NOMO-1 treated with dmso at 0.1 percent for 144 hours (cell line): ENCODE data around the gene KIF3A.

ENCODE experiments used
- DNase-seq: peaks from one replicate; lab custom pipeline; 2025; ENCODE audit not compliant: unreplicated experiment; lab: John Stamatoyannopoulos, UW

The KIF3A gene

GRCh38 chr5:132679166-132679565 lies 58.2 kb downstream of the KIF3A start:
- DNase-seq: no peak

DNA sequence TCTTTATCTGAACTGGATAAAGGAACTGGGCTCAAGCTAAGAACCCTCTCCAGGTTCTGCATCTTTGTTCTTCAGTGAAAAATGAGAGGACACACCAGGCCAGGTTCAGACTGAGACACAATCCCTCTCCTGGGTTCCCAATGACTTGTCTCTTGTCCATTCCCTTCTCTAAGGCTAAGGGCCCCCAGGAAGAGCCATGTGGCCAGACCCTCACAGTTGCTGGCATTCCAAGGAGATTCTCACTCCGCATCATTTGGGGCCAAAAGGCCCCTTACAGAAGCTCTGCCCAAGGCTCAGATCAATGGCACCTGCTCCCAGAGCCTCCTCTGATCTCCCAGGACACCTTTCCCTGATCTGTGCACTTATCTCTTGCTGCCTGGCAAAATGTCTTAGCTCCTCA lies 58.6 kb downstream of the KIF3A start:
- no peak for DNase-seq

DNA sequence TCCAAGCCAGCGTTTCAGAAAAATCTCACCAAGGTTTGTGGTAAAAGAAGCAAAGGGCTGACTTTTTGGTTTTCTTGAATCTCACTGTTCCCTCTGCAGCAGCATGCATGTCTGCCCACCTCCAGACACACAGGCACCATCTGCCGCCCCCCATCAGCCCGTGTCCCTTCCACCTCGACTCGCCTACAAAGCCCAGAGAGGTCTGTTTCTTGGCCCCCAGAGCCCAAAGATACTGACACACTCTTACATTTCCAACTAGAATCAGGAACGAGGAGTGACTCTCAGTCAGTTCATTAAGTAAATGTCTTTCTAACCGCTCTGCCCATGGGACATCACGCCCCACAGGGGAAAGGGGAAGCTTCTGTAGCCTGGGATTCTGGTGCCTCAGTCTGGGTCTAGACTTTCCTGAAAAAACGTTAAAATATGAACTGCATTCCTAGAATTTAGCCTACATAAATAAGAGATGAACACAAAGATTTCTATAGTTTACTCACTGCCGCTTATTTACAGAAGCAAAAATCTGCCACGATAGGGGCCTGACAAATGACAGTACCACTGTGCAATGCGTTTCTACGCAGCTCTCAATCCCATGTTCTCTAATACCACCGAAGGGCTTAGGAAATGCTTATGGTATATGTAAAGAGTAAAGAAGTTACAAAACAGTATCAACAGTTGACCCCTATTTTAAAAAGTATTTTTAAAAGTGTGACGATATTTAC lies 59.5 kb downstream of the KIF3A start:
- DNase-seq: no peak

DNA sequence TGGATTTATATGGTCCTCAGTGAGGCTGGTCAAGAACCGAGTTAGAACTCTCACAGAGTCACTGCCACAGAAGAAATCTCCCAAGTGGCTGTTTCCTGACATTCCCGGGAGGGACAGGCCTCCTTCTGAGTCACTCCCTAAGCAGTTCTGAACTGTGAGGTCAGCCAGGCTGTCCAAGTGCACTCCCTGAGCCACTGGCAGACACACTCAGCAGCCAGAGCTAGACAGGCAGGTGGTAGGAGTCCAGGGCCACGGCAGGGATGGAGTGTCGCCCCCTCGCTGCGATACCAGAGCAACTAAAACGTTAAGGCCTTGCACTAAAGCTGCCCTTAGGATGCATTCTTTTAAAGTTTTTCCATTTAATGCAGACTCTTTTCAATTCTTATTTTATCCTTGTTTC lies 60.2 kb downstream of the KIF3A start:
- no peak for DNase-seq

DNA sequence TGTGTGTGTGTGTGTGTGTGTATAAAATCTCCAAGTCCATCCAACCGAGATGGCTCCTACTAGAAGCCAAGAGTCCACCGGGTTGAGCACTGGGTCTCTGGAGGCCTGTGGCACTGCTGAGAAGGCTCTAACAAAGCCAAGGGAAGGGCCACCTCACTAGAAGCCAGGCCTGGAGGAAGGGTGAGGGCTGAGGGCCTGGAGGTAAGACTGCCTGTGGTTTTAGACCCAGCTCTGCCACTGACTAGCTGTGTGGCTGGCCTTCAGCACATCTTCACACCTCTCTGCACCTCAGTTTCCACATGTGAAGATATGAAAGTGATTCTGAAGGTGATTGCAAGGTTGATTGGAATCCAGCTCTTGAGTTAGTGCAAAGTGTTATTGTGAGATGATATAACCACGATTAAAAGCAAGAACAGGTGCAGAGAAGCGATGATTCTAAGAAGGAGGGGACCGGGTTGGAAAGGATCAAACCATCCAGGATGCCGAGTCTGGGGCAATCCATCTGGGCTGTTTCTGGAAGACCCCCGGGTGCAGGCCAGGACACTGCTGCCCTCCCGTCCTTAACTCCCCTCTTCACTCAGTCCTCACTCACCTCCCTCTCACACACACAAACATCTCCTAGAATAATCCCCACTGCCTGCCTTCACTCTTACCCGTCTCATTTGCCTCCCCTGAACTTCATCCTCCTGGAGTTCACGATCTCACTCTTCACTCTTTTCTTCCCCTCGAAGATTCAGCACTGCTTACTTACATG lies 61.2 kb downstream of the KIF3A start:
- DNase-seq: no peak

GRCh38 chr5:132674671-132675506 lies 62.5 kb downstream of the KIF3A start:
- DNase-seq: no peak

DNA sequence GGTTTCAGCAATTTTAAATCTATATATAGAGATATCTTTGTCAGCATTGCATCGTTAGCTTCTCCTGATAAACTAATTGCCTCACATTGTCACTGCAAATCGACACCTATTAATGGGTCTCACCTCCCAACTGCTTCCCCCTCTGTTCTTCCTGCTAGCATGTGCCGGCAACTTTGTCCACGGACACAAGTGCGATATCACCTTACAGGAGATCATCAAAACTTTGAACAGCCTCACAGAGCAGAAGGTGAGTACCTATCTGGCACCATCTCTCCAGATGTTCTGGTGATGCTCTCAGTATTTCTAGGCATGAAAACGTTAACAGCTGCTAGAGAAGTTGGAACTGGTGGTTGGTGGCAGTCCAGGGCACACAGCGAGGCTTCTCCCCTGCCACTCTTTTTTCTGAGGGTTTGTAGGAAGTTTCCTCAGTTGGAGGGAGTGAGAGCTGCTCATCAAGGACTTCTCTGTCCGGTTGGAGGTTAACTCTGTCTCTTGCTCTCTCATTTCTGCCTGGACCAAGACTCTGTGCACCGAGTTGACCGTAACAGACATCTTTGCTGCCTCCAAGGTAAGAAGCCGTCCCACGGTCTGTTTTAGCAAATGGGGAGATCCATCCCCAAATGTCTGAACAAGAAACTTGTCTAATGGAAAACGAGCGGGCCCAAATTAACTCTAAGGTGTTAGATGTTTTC lies 63.3 kb downstream of the KIF3A start, which contains the start of gene IL4:
IL4 (plus strand) TSS at position 51 of the 692 bp plus-strand sequence; CDS start at position 113, 62 bp downstream.
- no peak for DNase-seq

DNA sequence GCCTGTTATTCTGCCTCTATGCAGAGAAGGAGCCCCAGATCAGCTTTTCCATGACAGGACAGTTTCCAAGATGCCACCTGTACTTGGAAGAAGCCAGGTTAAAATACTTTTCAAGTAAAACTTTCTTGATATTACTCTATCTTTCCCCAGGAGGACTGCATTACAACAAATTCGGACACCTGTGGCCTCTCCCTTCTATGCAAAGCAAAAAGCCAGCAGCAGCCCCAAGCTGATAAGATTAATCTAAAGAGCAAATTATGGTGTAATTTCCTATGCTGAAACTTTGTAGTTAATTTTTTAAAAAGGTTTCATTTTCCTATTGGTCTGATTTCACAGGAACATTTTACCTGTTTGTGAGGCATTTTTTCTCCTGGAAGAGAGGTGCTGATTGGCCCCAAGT lies 63.9 kb downstream of the KIF3A start:
- no peak for DNase-seq

DNA sequence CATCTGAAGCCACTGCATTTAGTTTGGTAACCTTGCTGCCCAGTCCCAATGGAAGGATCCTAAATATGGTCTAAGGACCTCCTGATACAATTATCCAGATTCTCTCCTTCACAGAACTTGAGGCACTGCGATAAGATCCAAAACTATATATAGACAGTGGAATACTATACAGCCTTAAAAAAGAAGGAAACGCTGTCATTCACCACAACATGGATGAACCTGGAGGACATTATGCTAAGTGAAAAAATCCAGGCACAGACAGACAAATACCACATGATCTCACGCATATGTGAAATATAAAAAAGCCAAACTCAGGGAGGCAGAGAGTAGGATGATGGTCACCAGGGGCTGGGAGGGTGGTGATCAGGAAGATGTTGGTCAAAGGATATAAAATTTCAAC lies 66.3 kb downstream of the KIF3A start:
- DNase-seq: no peak

DNA sequence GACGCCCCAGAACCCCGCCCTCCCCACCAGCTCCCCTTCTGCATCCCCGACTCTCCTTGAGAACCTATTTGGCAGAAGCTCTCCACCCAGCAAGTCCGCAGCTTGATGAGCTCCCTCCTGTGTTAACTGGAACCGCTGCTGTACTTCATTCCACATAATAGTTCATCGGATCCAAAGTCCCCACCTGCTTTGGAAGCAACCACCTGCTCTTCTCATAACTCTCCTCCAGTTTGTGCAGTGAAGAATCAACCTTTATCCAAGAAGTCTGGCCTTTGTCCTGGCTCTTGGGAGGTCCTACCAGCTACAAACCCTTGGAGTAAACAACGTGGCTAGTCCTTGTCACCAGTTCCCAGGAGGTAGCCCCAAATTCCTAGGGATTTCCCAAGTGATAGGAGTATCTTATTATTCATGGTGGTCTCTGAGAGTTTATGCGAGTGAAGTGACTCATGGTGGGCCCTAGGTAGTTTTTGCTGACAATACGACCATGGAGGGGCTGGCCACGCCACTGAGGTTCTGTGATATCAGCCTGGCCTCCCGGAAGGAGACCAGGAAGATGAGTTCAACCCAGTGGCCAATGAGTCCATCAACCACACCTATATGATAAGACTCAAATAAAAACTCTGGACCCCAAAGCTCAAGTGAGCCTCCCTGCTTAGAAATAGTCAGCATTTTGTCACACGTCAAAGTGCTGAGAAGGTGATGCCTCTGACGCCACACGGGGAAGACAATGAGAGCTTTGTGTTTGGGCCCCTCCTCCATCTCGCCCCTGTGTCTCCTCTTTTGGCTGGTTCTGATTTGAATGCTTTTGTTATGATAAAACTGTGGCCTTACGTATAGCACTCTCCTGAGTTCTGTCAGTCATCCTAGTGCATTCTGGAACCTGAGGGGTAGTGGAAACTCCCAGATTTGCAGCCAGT lies 67.1 kb downstream of the KIF3A start:
- no peak for DNase-seq

GRCh38 chr5:132669455-132669820 lies 67.9 kb downstream of the KIF3A start:
- no peak for DNase-seq

- DNase-seq: no peak
Measured at GRCh38 chr5:132668706-132669454, 68.5 kb downstream of the KIF3A start.

GRCh38 chr5:132667761-132668705 lies 69.3 kb downstream of the KIF3A start:
- DNase-seq: no peak

- no peak for DNase-seq
Measured at GRCh38 chr5:132667309-132667708, 70.0 kb downstream of the KIF3A start.

DNA sequence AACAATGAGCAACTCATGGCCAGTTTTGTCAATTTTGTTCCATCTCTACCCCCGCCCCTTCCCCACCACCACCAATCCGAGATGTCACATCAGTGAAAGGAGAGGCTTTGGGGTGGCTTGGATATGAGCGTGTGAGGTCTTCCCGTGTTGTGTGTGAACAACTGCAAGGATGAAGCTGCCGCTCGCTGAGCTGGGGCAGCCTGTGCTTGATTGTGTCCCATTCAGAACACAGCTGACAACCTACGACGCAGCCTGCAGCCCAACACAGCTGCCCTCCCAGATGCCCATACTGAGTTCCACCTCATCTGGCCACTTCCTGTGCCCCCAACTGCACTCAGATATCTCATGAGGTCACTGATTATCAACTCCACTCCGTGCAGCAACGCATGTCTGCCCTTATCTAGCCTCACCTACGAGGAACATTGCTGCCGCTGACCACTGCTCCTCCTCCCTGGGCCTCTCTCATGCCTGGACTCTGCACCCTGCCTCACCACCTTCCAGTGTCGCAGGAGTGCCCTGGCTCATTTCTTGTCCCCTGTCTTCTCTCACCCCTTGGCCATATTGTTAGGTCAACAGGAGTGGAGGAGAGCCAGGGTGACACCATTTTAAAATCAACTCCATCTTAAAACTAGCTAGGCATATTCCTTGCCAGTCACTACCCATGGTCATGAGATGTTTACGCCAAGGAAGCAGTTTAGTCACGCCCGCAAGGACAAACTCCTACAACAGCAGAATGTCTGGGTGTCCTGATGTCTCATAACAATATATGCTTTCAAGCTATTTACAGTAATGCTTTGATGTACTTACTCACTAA lies 70.8 kb downstream of the KIF3A start:
- DNase-seq: no peak

- no peak for DNase-seq
Measured at GRCh38 chr5:132665574-132666080, 71.7 kb downstream of the KIF3A start.

DNA sequence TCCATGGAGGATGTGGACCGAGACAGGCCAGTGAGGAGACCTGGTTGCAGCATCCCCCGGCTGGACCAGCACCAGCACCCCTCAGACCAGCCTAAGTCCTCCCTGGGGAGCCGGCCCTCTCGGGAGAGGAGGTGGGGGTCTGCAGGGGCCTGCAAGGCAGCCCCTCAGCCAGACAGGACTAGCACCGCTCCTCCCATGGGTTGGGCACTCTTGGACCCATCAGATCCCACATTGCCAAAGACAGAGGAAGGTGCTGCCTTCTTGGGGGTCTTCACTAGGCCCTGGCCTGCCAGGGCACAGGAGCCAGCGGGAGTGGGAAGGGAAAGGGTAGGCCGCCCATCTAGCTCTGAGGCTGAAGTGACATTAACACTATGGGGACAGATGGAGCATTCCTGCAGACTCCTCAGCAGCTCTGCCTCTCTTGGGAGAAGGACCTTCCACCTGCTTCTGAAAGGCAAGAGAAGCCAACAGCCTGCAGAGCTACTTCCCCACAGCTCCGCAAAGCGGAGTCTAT lies 72.6 kb downstream of the KIF3A start:
- DNase-seq: no peak
